K562 treated with DMSO at 1 percent for 4 hours (cell line): ENCODE results near the gene NDFIP1. TPM values are rescaled to one million over a fixed set of nuclear protein-coding genes. Genes with fewer than 3 reads are reported as not detected.

ENCODE experiments used
- total RNA-seq: library from RNA; unstranded; fragments of 300-600 nt; gene quantifications from 2 replicates; pipeline ENCODE4 v1.2.3, GENCODE V29; 2022; ENCODE audit not compliant: insufficient read depth

Gene NDFIP1, protein sequence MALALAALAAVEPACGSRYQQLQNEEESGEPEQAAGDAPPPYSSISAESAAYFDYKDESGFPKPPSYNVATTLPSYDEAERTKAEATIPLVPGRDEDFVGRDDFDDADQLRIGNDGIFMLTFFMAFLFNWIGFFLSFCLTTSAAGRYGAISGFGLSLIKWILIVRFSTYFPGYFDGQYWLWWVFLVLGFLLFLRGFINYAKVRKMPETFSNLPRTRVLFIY
- total RNA-seq, result 24.1 and 24.6 TPM in 2 replicates

DNA sequence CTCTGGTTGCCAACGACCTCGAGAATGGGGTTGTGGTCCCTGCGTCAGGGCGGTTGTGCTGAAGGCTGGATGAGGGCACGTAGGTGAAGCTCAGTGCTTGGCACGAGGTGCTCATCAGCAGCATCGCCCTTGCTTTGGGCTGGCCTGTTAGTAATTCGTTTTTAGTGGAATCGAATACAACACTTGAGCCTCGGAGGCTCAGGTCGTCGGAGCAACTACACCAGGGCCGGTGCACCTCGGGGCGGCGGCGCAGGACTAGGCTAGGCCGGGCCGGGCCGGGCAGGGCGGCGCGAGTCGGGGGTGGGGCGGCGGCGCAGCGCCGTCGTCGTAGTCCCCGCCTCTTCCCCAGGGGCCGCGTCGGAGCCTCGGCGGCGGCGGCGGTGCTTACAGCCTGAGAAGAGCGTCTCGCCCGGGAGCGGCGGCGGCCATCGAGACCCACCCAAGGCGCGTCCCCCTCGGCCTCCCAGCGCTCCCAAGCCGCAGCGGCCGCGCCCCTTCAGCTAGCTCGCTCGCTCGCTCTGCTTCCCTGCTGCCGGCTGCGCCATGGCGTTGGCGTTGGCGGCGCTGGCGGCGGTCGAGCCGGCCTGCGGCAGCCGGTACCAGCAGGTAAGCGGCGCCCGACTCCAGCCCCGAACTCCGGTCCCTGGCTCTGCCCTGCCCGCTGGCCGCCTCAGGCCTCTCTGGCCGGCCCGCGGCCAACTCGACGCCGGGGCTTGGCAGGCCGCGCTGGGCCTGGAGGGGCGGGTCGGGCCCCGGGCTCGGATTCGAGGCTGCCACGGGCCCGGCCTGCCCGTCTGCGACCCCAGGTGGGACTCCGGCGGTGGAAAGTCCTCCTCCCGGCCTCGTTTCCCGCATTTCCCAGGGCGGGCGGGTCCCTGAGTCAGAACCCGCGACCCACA, at the start of gene NDFIP1:
NDFIP1 (plus strand) TSS at position 348 of the 899 bp plus-strand sequence; CDS start at position 544, 196 bp downstream.

Other genes starting within 250 kb of the NDFIP1 start
- gene PCDH1, start 230.4 kb upstream of the NDFIP1 start, total RNA-seq, result 0.45 and 0.82 TPM in 2 replicates
- gene DELE1, start 184.9 kb upstream of the NDFIP1 start, total RNA-seq, result 45.9 and 56.1 TPM in 2 replicates
- gene PCDH12, start 150.6 kb upstream of the NDFIP1 start, total RNA-seq, result 0.08 and 0.34 TPM in 2 replicates
- gene RNF14, start 139.7 kb upstream of the NDFIP1 start, total RNA-seq, result 44.6 and 49.2 TPM in 2 replicates
- gene GNPDA1, start 95.8 kb upstream of the NDFIP1 start, total RNA-seq, result 29.1 and 53.2 TPM in 2 replicates
- 6.7 and 8.6 TPM in 2 replicates for gene SPRY4, start 216.2 kb downstream of the NDFIP1 start, total RNA-seq